HG02885 (cell line): ENCODE data around the gene RNF41.

ENCODE experiments used
- ATAC-seq: cut with Tn5 transposase; IDR thresholded peaks from one replicate; pipeline ENCODE4 v1.9.1; 2021; ENCODE audit warnings: mild to moderate bottlenecking; ENCODE audit not compliant: unreplicated experiment, poor library complexity

The RNF41 gene

GRCh38 chr12:56188131-56188777 is 33.5 kb downstream of the RNF41 start:
- no peak for ATAC-seq

DNA sequence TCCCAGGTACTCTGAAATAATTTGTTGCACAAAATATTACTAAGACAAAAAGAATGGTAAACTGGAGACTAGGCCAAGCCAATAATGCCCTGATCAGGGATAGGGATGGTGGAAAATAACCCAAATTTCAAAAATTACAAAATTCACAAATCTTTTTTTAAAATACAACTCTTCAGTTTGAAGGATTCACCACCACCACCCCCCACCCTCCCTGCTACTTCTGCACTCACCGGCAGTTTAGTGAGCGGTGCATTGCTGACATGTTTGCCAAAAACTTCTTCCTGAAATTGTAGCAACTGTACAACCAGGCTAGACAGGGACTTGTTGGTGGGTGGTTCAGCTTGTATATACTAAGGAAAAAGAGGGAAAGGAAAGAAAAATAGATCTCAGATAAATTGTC is 34.8 kb downstream of the RNF41 start:
- ATAC-seq: no peak

GRCh38 chr12:56178347-56178746 is 43.4 kb downstream of the RNF41 start:
- ATAC-seq: no peak

GRCh38 chr12:56172839-56173238 is 48.9 kb downstream of the RNF41 start:
- ATAC-seq: no peak

GRCh38 chr12:56169229-56169759 is 52.4 kb downstream of the RNF41 start:
- ATAC-seq: no peak

GRCh38 chr12:56165369-56165768 is 56.4 kb downstream of the RNF41 start:
- no peak for ATAC-seq

DNA sequence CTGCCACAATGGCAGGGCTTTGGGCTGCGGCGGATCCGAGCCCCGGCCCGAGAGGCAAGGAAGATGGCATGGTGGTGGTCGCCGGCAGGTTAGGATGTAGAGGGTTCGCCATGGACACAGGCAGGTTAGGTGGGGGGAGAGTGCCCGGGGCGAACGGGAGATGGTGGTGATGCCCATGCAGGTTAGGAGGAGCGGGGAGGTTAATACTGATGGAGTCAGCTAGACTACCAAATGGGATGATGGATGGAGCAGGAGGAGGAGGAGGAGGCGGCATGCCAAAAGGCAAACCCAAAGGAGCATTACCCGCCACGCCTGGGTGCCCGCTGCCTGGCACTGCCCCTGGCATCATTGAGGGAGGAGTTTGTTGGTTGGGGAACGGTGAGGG is 57.4 kb downstream of the RNF41 start:
- ATAC-seq: no peak

- ATAC-seq: no peak
These were observed 58.0 kb downstream of the RNF41 start for GRCh38 chr12:56163533-56164344.

GRCh38 chr12:56162468-56163290 is 59.0 kb downstream of the RNF41 start:
- no peak for ATAC-seq

GRCh38 chr12:56161690-56162351 is 59.9 kb downstream of the RNF41 start:
- ATAC-seq: no peak

DNA sequence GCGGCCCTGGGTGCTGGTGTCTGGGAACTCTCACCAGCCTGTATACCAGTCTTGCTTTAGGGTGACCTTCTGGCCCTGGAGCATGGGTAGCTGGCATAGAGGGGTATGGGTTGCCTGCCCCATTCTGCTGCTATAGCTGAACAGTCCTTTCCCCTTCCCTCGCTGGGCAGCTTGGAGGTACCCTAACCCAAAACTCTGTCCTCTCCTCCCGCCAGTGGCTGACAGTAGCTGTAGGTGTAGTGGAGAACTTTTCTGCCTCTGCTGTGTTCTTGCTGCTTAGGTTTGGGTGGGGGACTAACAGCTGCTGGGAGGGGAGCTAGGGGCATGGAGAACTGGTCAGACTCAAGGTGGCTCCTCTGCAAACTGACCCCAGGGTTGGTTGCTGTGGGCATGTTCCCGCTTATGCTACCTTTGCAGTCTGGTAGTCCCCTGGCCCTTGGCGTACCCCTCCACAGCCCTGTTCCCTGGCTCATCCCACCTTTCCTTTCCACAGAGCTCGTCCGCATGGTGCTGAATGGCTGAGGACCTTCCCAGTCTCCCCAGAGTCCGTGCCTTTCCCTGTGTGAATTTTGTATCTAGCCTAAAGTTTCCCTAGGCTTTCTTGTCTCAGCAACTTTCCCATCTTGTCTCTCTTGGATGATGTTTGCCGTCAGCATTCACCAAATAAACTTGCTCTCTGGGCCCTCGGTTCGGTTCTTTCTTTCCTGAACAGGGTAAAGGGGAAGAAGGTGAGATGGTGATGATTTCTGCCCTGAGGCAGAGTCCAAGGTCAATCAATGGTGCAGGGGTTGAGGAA is 60.6 kb downstream of the RNF41 start:
- no peak for ATAC-seq

- ATAC-seq: no peak
These were observed 61.4 kb downstream of the RNF41 start for GRCh38 chr12:56160193-56160763.

- no peak for ATAC-seq
These were observed 62.1 kb downstream of the RNF41 start for GRCh38 chr12:56159482-56160192.

- ATAC-seq: no peak
These were observed 62.7 kb downstream of the RNF41 start for GRCh38 chr12:56158926-56159461.

DNA sequence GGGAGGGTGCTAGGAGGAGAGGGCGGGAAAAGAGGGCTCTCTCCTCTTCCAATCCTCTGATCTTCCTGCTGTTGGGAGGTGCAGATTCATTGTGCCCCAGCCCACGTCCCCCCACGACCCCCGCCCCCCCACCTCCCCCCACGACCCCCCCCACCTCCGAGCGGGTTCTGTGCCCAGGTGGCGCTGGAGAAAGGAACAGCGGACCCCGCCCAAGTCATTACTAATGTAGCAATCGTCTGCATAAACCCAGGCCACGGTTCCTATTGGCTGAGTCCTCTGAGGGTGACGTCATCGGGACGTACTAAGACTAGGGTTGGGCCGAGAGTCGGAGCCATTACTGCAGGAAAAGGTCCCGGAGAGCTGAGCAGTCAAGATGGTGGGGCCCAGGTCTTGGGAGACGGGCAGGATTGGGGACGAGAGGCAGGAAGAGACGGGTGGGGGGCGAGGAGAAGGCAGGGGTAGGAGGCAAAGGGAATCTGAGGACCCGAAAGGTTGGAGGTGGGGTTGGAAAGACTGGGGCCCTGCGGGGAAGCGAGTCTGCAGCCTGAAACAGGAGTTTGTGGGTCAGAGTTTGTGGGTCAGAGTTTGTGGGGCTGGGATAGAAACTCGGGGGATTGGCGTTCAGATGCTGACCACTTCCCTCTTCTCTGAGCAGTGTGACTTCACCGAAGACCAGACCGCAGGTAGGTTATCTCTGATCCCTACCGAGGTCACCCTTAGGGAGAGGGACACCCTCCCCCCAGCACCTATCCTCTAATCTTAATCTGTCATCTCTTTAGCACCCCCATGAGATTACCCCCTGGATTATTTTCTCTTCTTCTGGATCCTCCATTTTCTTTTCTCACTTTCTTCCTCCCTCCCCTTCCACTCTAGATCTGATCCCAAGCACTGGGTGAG is 63.4 kb downstream of the RNF41 start, which contains the start of gene MYL6:
Gene MYL6 (plus strand): TSS at position 331 of the 897 bp plus-strand sequence. CDS start 43 bp downstream, at position 374.
- ATAC-seq: peak; percentile 86

DNA sequence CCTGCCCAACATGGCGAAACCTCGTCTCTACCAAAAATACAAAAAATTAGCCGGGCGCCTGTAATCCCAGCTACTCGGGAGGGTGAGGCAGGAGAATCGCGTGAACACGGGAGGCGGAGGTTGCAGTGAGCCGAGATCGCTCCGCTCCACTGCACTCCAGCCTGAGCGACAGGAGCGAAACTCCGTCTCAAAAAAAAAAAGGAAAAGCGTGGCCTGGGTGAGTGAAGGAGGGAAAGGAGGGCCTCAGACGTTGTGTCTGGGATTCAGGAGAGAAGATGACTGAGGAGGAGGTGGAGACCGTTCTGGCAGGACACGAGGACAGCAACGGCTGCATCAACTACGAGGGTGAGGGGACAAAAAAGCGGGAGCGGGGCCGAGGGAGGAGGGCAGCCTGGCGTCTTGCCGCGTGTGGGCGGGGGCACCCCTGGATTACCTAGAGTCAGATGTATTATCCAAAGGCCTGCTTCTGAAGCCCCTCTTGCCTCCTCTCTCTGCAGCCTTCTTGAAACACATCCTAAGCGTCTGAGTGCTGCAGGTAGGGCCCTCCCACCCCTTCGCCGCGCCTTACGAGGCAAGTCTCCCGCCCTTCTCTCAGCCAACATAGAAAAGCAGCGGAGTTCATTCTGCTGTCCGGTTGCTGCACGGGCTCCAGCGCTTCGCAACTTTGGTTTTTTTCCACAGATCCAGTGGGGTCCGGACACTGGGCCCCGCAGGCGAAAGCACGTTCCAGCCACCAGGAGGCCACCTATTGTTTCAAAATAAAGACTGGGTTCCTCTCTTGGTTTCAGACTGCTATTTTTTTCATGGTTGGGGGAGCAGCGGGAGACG is 64.3 kb downstream of the RNF41 start:
- peak; percentile 31 for ATAC-seq
